ENCODE data around the gene BAHCC1.

- TF ChIP-seq YY1 (IDR thresholded peaks at IDR 0.05; ENCODE audit: insufficient read depth, insufficient read length) (no peak), SUZ12 (IDR thresholded peaks at IDR 0.05; ENCODE audit: extremely low read depth, insufficient read depth, insufficient read length) (no peak), ZNF274 (IDR thresholded peaks at IDR 0.05; ENCODE audit: low read depth, low read length) (no peak)
These were observed 28.1 kb upstream of the BAHCC1 start for GRCh38 chr17:81367171-81367570.

Measured in NT2/D1 (cell line).